Spleen (tissue), 7 donors: ENCODE results near the gene CTNNA2.

Experiments
- POLR2A ChIP-seq, 3 donors: fragments of 450-650 bp; IDR thresholded peaks; one replicate each; pipeline ENCODE4 v1.5.1; 2017; ENCODE audit warnings: antibody characterized with exemption in 3 of 3, mild to moderate bottlenecking in 1 of 3
- POLR2AphosphoS5 ChIP-seq, 3 donors: sonication (generic); formaldehyde crosslinking; IDR thresholded peaks; one replicate each; pipeline ENCODE4 v1.5.1; 2017; ENCODE audit warnings: antibody characterized with exemption in 3 of 3
- TF ChIP-seq, protein P1 (sequence below), 11 experiments: fragments of 200-600 bp in 7 of 11; fragments of 450-650 bp in 4 of 11; sonication (generic) in 4 of 11; IDR thresholded peaks in 8 of 11; conservative IDR thresholded peaks in 3 of 11; 1 replicate in 7 of 11; 2 replicates in 4 of 11; pipeline versions ENCODE4 v1.4.0 to v1.8.0; 2016 to 2021; ENCODE audit warnings: antibody characterized with exemption in 11 of 11, inconsistent platforms in 4 of 11, mild to moderate bottlenecking in 1 of 11
- donor health status: DM: no; HTN: no; CAD: no; lungs with moderate emphysema.
- donor health status: DM: no; HTN: no; CAD: no.
- donor health status: DM: no; HTN: no; CAD: no.

DNA sequence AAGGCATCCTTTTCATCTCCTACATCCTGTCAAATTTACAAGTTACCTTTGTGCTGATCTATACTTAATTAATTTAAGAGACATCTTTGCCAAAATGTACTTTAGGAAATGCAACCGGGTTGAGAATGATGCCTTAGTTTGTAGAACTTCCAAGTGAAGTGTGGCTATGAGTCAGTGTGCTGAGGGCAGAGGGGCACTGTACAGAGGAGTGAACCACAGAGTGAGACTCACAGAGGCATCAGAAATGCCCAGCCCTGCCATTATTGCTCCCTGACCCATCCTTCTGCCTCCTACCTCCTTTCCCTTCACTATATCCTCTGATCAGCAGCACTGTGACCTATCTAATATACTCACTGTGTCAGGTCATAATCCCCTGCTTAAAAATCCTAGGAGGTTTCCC, 471.6 kb downstream of the CTNNA2 start:
- TF ChIP-seq, protein P1, sequence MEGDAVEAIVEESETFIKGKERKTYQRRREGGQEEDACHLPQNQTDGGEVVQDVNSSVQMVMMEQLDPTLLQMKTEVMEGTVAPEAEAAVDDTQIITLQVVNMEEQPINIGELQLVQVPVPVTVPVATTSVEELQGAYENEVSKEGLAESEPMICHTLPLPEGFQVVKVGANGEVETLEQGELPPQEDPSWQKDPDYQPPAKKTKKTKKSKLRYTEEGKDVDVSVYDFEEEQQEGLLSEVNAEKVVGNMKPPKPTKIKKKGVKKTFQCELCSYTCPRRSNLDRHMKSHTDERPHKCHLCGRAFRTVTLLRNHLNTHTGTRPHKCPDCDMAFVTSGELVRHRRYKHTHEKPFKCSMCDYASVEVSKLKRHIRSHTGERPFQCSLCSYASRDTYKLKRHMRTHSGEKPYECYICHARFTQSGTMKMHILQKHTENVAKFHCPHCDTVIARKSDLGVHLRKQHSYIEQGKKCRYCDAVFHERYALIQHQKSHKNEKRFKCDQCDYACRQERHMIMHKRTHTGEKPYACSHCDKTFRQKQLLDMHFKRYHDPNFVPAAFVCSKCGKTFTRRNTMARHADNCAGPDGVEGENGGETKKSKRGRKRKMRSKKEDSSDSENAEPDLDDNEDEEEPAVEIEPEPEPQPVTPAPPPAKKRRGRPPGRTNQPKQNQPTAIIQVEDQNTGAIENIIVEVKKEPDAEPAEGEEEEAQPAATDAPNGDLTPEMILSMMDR (IDR thresholded peaks at IDR 0.05 in 8 of 11, conservative IDR thresholded peaks at IDR 0.05 in 3 of 11): no peak
- no peak for TF ChIP-seq POLR2A (IDR thresholded peaks at IDR 0.05)
- no peak for TF ChIP-seq POLR2AphosphoS5 (IDR thresholded peaks at IDR 0.05)
